ENCODE data around the gene HOXA10.
A peak's percentile ranks its signal among the peaks of the same experiment; 100 is the strongest.

HOXA10 gene

GRCh38 chr7:27203365-27203953 lies 29.3 kb upstream of the HOXA10 start:
- peak; percentile 40 for DNase-seq

- DNase-seq: no peak
These were observed 28.7 kb upstream of the HOXA10 start for GRCh38 chr7:27202862-27203134.

GRCh38 chr7:27202018-27202861 lies 28.1 kb upstream of the HOXA10 start:
- peak; percentile 47 for DNase-seq

GRCh38 chr7:27201580-27202017 lies 27.5 kb upstream of the HOXA10 start:
- no peak for DNase-seq

- peak; percentile 51 for DNase-seq
These were observed 26.9 kb upstream of the HOXA10 start for GRCh38 chr7:27200761-27201579.

GRCh38 chr7:27199849-27200760 lies 26.0 kb upstream of the HOXA10 start, which contains the start of gene HOXA13:
Gene HOXA13, minus strand, starts transcription at chr7:27200091. Its CDS starts 14 bp downstream, at chr7:27200077.
- DNase-seq: peak; percentile 58

GRCh38 chr7:27198871-27199801 lies 25.0 kb upstream of the HOXA10 start:
- DNase-seq: peak; percentile 64

- DNase-seq: peak; percentile 59
These were observed 24.2 kb upstream of the HOXA10 start for GRCh38 chr7:27198138-27198841.

GRCh38 chr7:27197137-27198042 lies 23.3 kb upstream of the HOXA10 start:
- DNase-seq: no peak

- DNase-seq: peak; percentile 91
These were observed 22.2 kb upstream of the HOXA10 start for GRCh38 chr7:27196287-27196767.

- DNase-seq: no peak
These were observed 20.7 kb upstream of the HOXA10 start for GRCh38 chr7:27194686-27195379.

- DNase-seq: no peak
These were observed 19.9 kb upstream of the HOXA10 start for GRCh38 chr7:27194002-27194352.

- DNase-seq: peak; percentile 49
These were observed 19.3 kb upstream of the HOXA10 start for GRCh38 chr7:27193335-27194001.

- DNase-seq: peak; percentile 53
These were observed 18.6 kb upstream of the HOXA10 start for GRCh38 chr7:27192546-27193334.

GRCh38 chr7:27191833-27192545 lies 17.9 kb upstream of the HOXA10 start:
- DNase-seq: peak; percentile 57

GRCh38 chr7:27191161-27191731 lies 17.1 kb upstream of the HOXA10 start:
- peak; percentile 46 for DNase-seq

All from activated CD8-positive, alpha-beta memory T cell treated with anti-CD3 and anti-CD28 coated beads, Interleukin-2, amount 50 U/mL, for 48 hours (primary cell).